Thoracic aorta (tissue), 2 donors: ENCODE data around the gene SYNGR1. TPM values are rescaled to one million over a fixed set of nuclear protein-coding genes. Genes with fewer than 3 reads are reported as not detected.

Experiments used
- ATAC-seq: fragments of 150-250 bp; one replicate; pipeline ENCODE4 v1.8.0; 2017; ENCODE audit warnings: low read depth; ENCODE audit not compliant: insufficient number of reproducible peaks, low FRiP score
- DNase-seq: peaks from one replicate; pipeline ENCODE4 v3.0.0-alpha.2; 2020; ENCODE audit warnings: low spot score
- H3K27ac ChIP-seq, 2 donors: fragments of 200-600 bp; sonication (generic); 1 replicate in 1 of 2; 2 replicates in 1 of 2; pipeline ENCODE4 v1.5.1; 2016; ENCODE audit warnings: mild to moderate bottlenecking in 2 of 2, moderate library complexity in 2 of 2
- H3K27me3 ChIP-seq: fragments of 200-600 bp; sonication (generic); replicated peaks from 2 replicates; pipeline ENCODE4 v1.6.0; 2016; ENCODE audit warnings: mild to moderate bottlenecking; ENCODE audit not compliant: insufficient read depth
- H3K36me3 ChIP-seq: fragments of 200-600 bp; sonication (generic); one replicate; pipeline ENCODE4 v1.5.1; 2016
- H3K4me1 ChIP-seq, 2 donors: fragments of 200-600 bp; sonication (generic); 1 replicate in 1 of 2; 2 replicates in 1 of 2; pipeline versions ENCODE4 v1.5.1 to v1.6.0; 2016; ENCODE audit warnings: low read depth in 2 of 2, mild to moderate bottlenecking in 1 of 2; ENCODE audit not compliant: control insufficient read depth in 1 of 2
- H3K4me3 ChIP-seq: fragments of 200-600 bp; sonication (generic); 2 replicates; pipeline ENCODE4 v1.5.1; 2016; ENCODE audit warnings: mild to moderate bottlenecking
- H3K9me3 ChIP-seq: fragments of 200-600 bp; sonication (generic); 2 replicates; pipeline ENCODE4 v1.5.1; 2016
- total RNA-seq, 2 donors: library from RNA; depleted of rRNA; stranded (reverse); fragments of >200 nt; gene quantifications; one replicate each; pipeline versions ENCODE4 v1.1.0 to v1.2.3, GENCODE V29; 2016
- TF ChIP-seq, protein P1 (sequence below): fragments of 200-600 bp; sonication (generic); IDR thresholded peaks from one replicate; pipeline ENCODE4 v1.5.1; 2019; ENCODE audit warnings: antibody characterized with exemption

Gene SYNGR1
- total RNA-seq, 2 donors from 2014 or later = 9.1 to 12.9 TPM

DNA sequence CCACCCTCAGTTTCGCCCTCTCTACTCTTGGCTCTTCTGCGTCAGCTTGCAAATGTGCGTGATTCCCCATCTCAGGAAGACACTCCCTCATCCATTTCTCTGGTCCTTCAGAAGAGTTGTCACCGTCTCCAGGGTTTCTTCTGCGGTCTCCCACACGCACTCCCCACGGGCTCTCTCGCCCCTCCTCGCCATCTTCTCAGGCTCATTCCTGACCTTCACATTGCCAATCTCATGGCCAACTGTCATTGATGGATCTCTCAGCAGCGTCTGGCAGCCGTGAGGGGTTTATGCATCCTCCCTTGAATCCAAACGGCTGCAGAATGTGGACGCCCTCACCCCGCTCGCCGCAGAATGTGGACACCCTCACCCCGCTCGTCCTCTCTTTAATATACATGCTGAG is 10.5 kb downstream of the SYNGR1 start:
- no peaks in the 10 kb centered on the region for H3K27me3 ChIP-seq
- H3K27ac ChIP-seq = no peak overlapping the region
- TF ChIP-seq, protein P1, sequence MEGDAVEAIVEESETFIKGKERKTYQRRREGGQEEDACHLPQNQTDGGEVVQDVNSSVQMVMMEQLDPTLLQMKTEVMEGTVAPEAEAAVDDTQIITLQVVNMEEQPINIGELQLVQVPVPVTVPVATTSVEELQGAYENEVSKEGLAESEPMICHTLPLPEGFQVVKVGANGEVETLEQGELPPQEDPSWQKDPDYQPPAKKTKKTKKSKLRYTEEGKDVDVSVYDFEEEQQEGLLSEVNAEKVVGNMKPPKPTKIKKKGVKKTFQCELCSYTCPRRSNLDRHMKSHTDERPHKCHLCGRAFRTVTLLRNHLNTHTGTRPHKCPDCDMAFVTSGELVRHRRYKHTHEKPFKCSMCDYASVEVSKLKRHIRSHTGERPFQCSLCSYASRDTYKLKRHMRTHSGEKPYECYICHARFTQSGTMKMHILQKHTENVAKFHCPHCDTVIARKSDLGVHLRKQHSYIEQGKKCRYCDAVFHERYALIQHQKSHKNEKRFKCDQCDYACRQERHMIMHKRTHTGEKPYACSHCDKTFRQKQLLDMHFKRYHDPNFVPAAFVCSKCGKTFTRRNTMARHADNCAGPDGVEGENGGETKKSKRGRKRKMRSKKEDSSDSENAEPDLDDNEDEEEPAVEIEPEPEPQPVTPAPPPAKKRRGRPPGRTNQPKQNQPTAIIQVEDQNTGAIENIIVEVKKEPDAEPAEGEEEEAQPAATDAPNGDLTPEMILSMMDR = no peak
- H3K36me3 ChIP-seq = no peaks in the 10 kb centered on the region
- no peak for ATAC-seq
- no peaks in the 10 kb centered on the region for H3K4me1 ChIP-seq
- H3K9me3 ChIP-seq = no peaks in the 10 kb centered on the region
- DNase-seq = no peak
- H3K4me3 ChIP-seq = no peak overlapping the region

DNA sequence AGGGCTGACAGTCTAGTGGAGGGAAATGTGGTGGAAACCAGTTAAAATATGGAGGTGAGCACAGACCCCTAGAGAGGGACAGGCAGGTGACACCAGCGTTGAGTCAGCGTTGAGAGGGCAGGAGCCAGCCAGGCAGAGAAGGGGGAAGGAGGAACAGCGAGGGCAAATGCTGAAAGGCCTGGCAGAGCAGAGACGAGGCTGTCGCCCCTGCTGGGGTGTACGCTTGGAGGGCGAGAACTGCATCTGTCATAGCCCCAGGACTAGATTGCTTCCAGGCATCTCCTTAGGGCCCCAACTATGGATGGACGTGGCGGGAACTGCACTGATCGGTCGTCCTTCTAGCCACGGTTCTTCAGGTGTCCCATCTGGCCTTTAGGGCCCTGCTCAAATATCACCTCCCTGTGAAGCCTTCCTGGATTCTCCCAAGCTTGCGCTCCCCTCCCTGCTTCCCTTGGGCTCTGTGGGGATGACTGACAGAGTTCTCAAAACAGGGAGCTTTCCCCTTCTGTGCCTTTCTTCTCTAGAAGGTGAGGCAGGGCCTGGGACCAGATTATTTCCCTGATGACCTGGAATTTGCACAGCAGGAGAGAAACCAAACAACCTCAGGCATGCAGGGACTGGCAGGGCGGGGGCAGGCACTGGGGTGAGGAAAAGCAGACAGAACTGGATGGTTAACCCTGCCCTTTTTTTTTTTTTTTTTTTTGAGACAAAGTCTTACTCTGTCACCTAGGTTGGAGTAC is 11.1 kb downstream of the SYNGR1 start:
- Histone ChIP-seq H3K27me3 (no peaks in the 10 kb centered on the region), H3K27ac (no peak overlapping the region), H3K36me3 (no peaks in the 10 kb centered on the region), H3K9me3 (no peaks in the 10 kb centered on the region), H3K4me3 (no peak overlapping the region), H3K4me1 (no peaks in the 10 kb centered on the region)
- ATAC-seq (no peak), DNase-seq (no peak)
- TF ChIP-seq, protein P1 = no peak

DNA sequence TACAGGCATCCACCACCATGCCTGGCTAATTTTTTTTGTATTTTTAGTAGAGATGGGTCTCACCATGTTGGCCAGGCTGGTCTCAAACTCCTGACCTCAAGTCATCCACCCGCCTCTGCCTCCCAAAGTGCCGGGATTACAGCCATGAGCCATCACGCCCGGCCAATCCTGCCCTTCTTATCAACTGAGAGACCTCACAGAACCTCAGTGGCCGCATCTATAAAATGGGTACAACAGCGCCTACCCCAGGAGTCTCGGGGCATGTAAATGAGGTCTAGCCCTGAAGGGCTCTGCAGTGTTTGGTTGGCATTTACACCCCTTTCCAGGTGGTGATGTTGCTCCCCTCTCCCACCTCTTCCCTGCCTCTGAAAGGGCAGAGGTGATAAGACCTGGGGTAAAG is 11.7 kb downstream of the SYNGR1 start:
- Histone ChIP-seq H3K9me3 (no peaks in the 10 kb centered on the region), H3K36me3 (no peaks in the 10 kb centered on the region), H3K27me3 (no peaks in the 10 kb centered on the region), H3K4me1 (no peaks in the 10 kb centered on the region), H3K27ac (no peak overlapping the region), H3K4me3 (no peak overlapping the region)
- DNase-seq (no peak), ATAC-seq (no peak)
- TF ChIP-seq, protein P1 = no peak

DNA sequence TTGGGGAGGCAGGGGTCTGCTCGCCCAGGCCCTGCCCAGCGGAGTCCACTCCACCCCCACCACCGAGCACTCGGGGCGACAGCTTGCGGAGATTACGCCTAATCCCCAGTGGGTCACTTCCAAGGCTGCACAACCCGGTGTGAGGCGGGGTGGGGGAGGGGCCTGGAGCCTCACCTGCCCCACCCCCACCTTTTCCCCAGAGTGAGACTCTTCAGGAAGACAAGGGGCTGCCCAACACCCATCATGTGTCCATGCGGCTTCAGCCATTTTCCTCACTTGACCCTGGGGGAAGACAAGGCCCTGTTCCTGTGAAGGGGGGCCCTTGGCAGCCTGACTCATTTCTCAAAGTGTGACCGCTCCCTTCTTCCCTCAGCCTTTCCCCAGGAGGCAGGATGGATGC is 12.5 kb downstream of the SYNGR1 start:
- H3K4me3 ChIP-seq = no peak overlapping the region
- no peak overlapping the region for H3K27ac ChIP-seq
- no peak for ATAC-seq

DNA sequence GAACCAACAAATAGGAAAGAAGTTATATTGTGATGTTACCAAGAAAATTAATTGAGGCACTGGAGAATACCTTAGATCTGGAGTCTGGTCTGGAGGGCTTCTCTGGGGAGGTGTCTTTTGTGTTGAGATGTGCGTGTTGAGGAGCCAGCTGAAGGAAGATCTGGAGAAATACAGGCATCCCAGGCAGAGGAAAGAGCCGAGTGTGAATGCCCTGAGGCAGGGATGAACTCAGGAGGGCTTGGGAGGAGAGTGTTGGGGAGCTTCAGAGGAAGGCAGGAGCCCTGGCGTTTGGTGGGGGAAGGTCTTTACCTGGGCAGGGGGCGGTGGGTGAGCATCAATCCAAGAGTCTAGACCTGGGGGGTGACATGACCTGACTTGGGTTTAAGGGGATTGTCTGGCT is 13.1 kb downstream of the SYNGR1 start:
- TF ChIP-seq, protein P1 = no peak
- Histone ChIP-seq H3K27me3 (no peaks in the 10 kb centered on the region), H3K27ac (no peak overlapping the region), H3K9me3 (no peaks in the 10 kb centered on the region), H3K36me3 (no peaks in the 10 kb centered on the region), H3K4me3 (no peak overlapping the region), H3K4me1 (no peaks in the 10 kb centered on the region)
- DNase-seq = no peak
- ATAC-seq = no peak

More for the DNA sequence above, 12.5 kb downstream of the SYNGR1 start:
- DNase-seq = no peak
- Histone ChIP-seq H3K36me3 (no peaks in the 10 kb centered on the region), H3K9me3 (no peaks in the 10 kb centered on the region), H3K4me1 (no peaks in the 10 kb centered on the region), H3K27me3 (no peaks in the 10 kb centered on the region)
- TF ChIP-seq, protein P1 = no peak
